Natural killer cell treated with Interleukin-12 subunit alpha and Interleukin-12 subunit beta and Interleukin-15 and Interleukin-18, amount 100 ng/mL, for 72 hours (primary cell): ENCODE measurements around the gene SORBS2. TPM values are rescaled to one million over a fixed set of nuclear protein-coding genes. Genes with fewer than 3 reads are reported as not detected.

Source experiments
- ATAC-seq, 2 donors: fragments of 150-1000 bp; cut with Tn5 transposase in 1 of 2; sonication (Bioruptor Pico), chemical (Tn5 transposase) in 1 of 2; 2 replicates each; pipeline ENCODE4 v1.10.0; 2021
- DNase-seq: peaks from one replicate; pipeline ENCODE4 v3.0.0; 2022; ENCODE audit warnings: low spot score
- H3K27ac Mint-ChIP-seq, 2 donors: 1 replicate in 1 of 2; 2 replicates in 1 of 2; pipeline ENCODE4 v1.8.0; 2022; ENCODE audit warnings: mixed read lengths in 2 of 2, mild to moderate bottlenecking in 1 of 2, moderate library complexity in 1 of 2
- H3K27me3 Mint-ChIP-seq, 2 donors: 1 replicate in 1 of 2; 2 replicates in 1 of 2; pipeline ENCODE4 v1.8.0; 2022; ENCODE audit warnings: mixed read lengths in 2 of 2
- H3K36me3 Mint-ChIP-seq: one replicate; pipeline ENCODE4 v1.8.0; 2022; ENCODE audit warnings: mixed read lengths
- H3K4me1 Mint-ChIP-seq, 2 donors: 1 replicate in 1 of 2; 2 replicates in 1 of 2; pipeline ENCODE4 v1.8.0; 2022; ENCODE audit warnings: low read depth in 2 of 2, mixed read lengths in 2 of 2, mild to moderate bottlenecking in 1 of 2
- H3K4me3 Mint-ChIP-seq: one replicate; pipeline ENCODE4 v1.8.0; 2022; ENCODE audit warnings: mixed read lengths
- H3K9me3 Mint-ChIP-seq: 2 replicates; pipeline ENCODE4 v1.8.0; 2022; ENCODE audit warnings: mixed read lengths
- total RNA-seq, 2 donors: library from RNA; stranded (reverse); gene quantifications; one replicate each; pipeline ENCODE4 v1.2.3, GENCODE V29; 2022

Gene SORBS2
- total RNA-seq, 2 donors from 2014 or later, result not detected

DNA sequence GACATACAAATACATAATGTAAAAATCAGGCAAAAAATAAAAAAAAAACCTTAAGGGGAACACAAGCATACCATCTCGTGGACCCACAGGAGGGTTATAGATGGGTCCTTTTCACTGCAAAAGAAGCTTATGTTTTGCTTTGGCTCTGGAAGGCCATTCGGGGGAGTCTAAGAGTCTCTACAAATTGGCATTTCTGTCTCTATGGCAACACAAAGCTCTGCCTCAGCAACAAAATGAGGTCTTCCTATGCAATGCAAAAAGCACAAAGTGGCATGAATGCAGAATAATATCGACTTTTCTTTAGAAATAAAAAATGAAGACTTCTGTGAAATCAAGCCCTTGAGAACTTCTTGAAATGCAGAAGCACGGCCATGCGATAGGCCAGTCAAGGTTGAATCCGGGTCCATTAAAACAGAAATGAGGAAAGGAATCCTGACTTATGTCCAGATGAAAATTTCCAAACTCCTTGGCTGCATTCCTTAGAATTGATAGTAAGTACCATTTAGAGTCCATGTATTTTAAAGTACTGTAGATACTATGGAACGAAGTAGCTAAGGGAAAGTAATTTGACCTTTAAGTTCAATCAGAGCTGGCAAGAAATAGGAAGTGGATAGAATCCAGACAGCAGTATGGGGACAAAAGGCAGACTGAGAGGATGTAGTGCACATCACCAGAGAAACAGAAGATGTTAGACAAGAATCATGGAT, 213.0 kb downstream of the SORBS2 start:
- Mint-ChIP-seq H3K27ac (no peak overlapping the region), H3K27me3 (peaks cover 7 to 23% of the 10 kb centered on the region in 2 donors), H3K4me1 (no peaks in the 10 kb centered on the region), H3K36me3 (no peaks in the 10 kb centered on the region), H3K9me3 (no peaks in the 10 kb centered on the region), H3K4me3 (no peak overlapping the region)
- ATAC-seq, result no peak
- no peak for DNase-seq

DNA sequence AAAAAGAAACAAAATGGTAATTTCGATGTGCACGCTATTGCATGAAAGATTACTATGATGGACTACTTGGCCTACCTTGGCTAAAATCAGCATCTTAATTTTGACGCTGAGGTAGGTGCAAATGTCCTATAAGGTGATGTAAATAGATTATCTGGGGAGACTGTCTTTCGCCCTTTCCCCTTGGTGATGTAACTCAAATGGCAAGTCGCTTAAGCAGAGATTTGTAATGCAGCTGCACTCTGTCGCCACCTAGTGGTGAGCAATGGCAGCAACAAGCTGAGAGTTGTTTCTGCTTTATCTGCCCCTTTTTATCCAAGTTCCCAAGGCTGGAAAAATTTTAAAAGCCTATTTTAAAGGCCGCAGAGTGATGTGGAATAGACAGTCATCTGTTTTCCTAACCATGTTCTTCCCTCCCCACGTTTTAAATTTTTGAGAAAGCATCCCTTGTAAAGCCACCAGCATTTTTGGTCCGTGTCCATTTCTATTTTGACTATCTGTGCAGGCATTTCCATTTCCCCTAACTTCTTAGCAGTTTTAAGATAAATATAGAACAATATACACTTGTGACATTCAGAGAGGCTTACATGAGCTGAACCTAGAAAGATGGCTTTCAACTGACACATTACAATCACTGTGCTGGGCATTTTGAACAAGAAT, 214.3 kb downstream of the SORBS2 start:
- ATAC-seq (no peak), DNase-seq (peak; percentile 75)
- no peaks in the 10 kb centered on the region for H3K36me3 Mint-ChIP-seq
- no peak overlapping the region for H3K27ac Mint-ChIP-seq
- peaks cover 12 to 21% of the 10 kb centered on the region in 2 donors for H3K27me3 Mint-ChIP-seq
- no peak overlapping the region for H3K4me3 Mint-ChIP-seq
- H3K9me3 Mint-ChIP-seq, result no peaks in the 10 kb centered on the region
- H3K4me1 Mint-ChIP-seq, result no peaks in the 10 kb centered on the region

DNA sequence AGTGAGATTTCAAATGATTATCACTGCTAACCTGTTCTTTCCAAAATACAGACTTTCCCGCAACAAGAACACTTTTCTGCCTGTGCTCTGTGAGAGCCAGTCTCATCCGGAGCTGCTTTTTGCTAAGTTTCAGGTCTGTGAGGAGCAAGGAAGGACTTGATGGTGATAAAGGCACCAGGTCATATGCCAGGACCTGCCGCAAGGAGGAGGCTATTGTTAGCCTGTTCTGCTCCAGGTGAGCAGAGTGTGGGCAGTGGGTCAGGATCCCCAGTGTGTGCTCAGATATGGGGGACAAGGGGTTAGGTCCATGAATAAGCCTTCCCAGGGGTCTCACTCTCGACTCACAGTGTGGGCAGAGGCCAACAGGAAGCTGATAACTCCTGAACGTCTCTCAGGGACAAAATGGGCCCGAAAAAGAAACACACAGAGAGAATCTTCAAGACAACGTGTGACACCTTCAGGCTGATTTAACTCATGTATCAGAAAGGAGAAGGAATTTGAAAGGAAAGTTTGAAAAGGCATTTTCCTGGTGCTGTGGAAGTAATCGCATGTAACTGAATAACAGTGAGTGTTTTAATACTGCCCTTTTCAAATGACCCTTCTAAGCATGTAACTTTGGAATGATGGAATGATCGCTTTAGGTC, 219.0 kb downstream of the SORBS2 start:
- H3K4me1 Mint-ChIP-seq, result no peaks in the 10 kb centered on the region

DNA sequence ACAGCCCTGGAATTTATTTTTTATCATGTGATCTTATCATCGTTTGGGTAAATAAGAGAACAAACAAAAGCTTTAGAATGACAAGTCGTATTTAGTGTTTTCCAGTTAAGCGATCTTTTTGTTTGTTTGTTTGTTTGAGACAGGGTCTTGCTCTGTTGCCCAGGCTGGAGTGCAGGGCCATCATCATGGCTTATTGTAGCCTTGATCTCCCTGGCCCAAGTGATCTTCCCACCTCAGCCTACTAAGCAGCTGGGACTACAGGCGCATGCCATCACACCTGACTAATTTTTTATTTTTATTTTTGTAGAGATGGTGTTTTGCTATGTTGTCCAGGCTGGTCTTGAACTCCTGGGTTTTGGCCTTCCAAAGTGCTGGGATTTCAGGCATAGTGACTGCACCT, 219.6 kb downstream of the SORBS2 start:
- Mint-ChIP-seq H3K27ac (no peak overlapping the region), H3K4me3 (no peak overlapping the region), H3K27me3 (peaks cover 33% of the 10 kb centered on the region in 2 donors), H3K9me3 (no peaks in the 10 kb centered on the region), H3K36me3 (no peaks in the 10 kb centered on the region), H3K4me1 (peaks cover 4% of the 10 kb centered on the region in 2 donors)
- DNase-seq, result no peak
- ATAC-seq, result no peak

More for the DNA sequence above, 219.0 kb downstream of the SORBS2 start:
- Mint-ChIP-seq H3K27ac (no peak overlapping the region), H3K36me3 (no peaks in the 10 kb centered on the region), H3K9me3 (no peaks in the 10 kb centered on the region), H3K4me3 (no peak overlapping the region), H3K27me3 (peaks cover 28% of the 10 kb centered on the region in 2 donors)
- no peak for DNase-seq
- peak in 1 of 2 donors; percentile 55 for ATAC-seq

DNA sequence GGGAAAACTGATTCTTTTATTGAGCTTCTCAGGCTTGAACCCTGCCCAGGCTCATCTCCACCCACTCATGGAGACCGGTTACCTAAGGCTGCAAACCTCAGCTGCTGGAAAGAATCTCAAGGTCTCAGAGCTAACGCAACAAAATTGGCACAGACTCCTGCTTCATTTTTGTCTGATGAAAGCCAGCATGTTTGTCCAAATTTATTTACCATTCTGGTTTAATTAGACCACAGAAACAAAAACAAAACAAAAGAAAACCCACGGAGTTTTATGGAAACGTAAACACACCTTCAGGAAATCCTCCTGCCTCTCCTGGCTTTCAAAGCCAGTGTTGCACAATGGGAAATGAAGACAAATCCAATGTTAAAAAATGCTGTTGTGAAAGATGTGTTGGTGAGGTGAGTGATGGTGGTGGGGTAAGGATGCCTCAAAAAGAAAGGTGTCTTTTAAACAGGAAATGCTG, 220.3 kb downstream of the SORBS2 start:
- H3K4me1 Mint-ChIP-seq, result peaks cover 10% of the 10 kb centered on the region in 2 donors
- ATAC-seq (no peak), DNase-seq (no peak)
- no peak overlapping the region for H3K4me3 Mint-ChIP-seq
- H3K27me3 Mint-ChIP-seq, result peaks cover 39 to 40% of the 10 kb centered on the region in 2 donors
- H3K36me3 Mint-ChIP-seq, result peaks cover 4% of the 10 kb centered on the region
- no peaks in the 10 kb centered on the region for H3K9me3 Mint-ChIP-seq
- no peak overlapping the region for H3K27ac Mint-ChIP-seq

DNA sequence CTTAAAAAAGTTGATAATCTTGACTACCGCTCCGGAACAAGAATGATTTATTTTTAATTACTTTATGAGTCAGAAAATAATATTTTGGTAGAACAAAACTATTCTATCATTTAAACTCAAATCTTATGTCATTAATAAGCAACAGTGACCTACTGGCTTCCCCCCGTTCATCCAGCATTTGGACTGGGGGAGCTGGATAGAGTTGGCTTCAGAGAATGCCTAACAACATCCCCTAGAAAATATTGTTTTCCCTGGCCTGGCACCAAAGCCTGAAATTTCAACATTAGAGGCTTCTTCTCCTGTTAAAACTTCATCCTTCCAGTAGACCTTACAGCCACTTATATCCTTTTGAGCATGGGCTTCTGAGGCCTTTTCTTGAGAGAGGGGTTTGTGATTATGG, 221.0 kb downstream of the SORBS2 start:
- Mint-ChIP-seq H3K27ac (no peak overlapping the region), H3K4me1 (peaks cover 10% of the 10 kb centered on the region in 2 donors), H3K36me3 (peaks cover 4% of the 10 kb centered on the region), H3K27me3 (peaks cover 39 to 45% of the 10 kb centered on the region in 2 donors), H3K9me3 (no peaks in the 10 kb centered on the region), H3K4me3 (no peak overlapping the region)
- ATAC-seq, result no peak
- no peak for DNase-seq

DNA sequence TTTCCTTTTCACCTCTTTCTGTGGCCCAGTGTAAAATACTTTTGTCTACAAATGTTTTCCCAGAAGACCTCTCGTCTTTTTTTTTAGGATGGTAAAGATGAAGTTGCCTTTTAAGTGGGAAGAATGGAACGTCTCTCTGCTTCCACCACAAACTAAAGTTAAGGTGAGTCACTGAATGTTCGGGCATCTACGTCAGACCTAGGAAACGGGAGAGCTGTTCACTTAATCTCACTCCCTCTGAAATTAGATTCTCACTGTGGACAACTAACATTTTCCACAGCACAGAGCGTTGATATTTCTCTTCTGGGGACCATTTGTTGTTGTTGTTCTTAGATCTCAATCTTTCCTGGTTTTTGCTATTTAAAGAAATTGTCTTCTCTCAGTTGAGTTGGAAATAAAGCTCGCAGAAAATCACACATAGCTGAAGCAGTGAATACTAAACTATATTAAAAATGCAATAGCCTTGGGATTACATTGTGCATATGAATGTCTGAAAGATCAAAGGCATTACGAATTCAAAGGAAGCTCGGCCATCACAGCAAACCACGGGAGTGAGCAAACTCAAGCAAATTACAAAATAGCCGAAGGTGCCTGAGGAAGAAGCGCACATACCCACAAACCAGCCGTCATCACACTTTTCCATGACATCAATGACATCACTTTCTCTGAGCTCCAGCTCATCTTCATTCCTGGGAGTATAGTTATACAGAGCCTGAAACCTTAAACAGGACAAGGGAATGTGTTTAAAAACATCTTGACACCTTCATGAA, 222.7 kb downstream of the SORBS2 start:
- H3K27me3 Mint-ChIP-seq, result peaks cover 43 to 59% of the 10 kb centered on the region in 2 donors
- H3K9me3 Mint-ChIP-seq, result no peaks in the 10 kb centered on the region
- H3K4me3 Mint-ChIP-seq, result no peak overlapping the region
- H3K4me1 Mint-ChIP-seq, result peaks cover 10% of the 10 kb centered on the region in 2 donors
- DNase-seq (no peak), ATAC-seq (no peak)
- H3K36me3 Mint-ChIP-seq, result peaks cover 4% of the 10 kb centered on the region
- H3K27ac Mint-ChIP-seq, result no peak overlapping the region

DNA sequence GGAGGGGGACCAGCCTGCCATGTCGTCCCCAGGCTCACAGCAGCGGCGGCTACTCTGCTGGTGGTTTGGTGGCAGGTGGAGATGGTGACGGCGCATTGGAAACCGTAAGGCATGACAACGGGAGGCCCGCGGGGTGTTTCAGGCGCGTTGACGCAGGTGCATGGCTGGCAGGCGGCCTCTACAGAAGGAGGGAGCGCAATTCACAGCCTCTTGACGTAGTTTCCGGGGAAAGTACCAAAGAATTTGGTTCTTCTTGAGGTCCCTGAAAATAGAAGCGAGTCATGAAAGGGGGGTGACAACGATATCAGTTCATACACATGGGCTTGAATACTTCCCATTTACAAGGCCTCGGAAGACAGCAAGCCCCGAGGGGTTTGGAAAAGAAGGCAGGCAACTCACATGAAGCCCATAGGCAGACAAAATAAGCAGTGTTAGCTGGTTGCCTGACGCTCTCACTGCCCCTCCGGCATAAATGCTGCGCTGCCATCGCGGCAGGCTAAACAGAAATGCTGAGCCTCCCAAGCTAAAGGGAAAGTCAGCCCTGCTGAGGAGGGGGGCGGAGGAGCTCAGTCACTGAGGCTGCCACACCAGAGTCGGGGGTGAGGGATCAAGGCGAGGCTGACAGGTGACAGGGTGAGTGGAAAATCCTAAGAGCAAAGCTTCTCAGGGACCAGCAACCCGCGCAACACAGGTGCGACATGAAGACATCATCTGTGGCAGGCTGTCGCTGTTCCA, 224.4 kb downstream of the SORBS2 start:
- H3K27me3 Mint-ChIP-seq, result peaks cover 38 to 58% of the 10 kb centered on the region in 2 donors

DNA sequence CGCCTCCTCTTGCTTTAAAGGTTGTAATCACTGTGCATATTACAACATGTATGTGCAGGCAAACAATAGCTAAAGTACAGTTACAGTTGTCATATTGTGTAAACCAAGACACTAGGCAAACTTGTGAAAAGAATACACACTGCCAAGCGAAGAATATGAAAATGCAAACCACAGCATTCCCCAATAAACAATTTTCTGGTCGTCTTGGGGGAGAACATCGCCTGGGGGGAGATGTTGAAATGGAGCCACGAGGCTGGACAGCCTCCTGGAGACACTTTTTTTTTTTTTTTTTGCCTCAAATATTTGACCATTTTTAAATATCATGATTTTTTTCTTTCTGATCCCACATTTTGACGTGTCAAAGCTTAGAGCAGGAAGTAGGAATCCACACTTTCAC, 225.0 kb downstream of the SORBS2 start:
- H3K4me3 Mint-ChIP-seq, result peak overlapping the region; percentile 54
- H3K27ac Mint-ChIP-seq, result no peak overlapping the region
- DNase-seq (no peak), ATAC-seq (no peak)
- peaks cover 10% of the 10 kb centered on the region in 2 donors for H3K4me1 Mint-ChIP-seq
- H3K36me3 Mint-ChIP-seq, result peaks cover 4% of the 10 kb centered on the region
- no peaks in the 10 kb centered on the region for H3K9me3 Mint-ChIP-seq
- peaks cover 38 to 64% of the 10 kb centered on the region in 2 donors for H3K27me3 Mint-ChIP-seq

More for the DNA sequence above, 224.4 kb downstream of the SORBS2 start:
- peak; percentile 62 to 71 for ATAC-seq
- no peak for DNase-seq
- H3K9me3 Mint-ChIP-seq, result no peaks in the 10 kb centered on the region
- H3K4me3 Mint-ChIP-seq, result peak overlapping the region; percentile 54
- H3K4me1 Mint-ChIP-seq, result peaks cover 10% of the 10 kb centered on the region in 2 donors
- H3K27ac Mint-ChIP-seq, result no peak overlapping the region
- peaks cover 4% of the 10 kb centered on the region for H3K36me3 Mint-ChIP-seq

DNA sequence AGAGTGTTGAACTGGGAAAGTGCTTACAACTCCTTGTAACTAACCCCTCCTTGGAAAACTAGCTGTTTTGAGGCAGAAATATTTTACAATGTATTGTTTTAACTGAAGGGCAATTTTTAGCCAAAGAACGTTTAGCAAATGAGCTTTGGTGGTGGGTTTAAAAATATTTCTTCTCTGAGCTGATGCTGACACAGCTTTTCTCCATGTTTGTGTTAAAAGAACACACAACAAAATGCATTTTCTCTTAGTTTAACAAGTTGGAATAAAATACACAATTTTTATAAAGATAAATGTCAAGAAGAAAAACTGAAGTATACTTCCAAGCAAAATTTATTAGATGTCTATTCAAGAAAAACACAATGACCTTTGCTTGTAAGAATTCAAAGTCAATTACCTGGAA, 226.8 kb downstream of the SORBS2 start:
- DNase-seq (no peak), ATAC-seq (no peak)
- H3K9me3 Mint-ChIP-seq, result no peaks in the 10 kb centered on the region
- no peak overlapping the region for H3K4me3 Mint-ChIP-seq
- peaks cover 34 to 72% of the 10 kb centered on the region in 2 donors for H3K27me3 Mint-ChIP-seq
- H3K27ac Mint-ChIP-seq, result no peak overlapping the region
- peaks cover 4% of the 10 kb centered on the region for H3K36me3 Mint-ChIP-seq
- H3K4me1 Mint-ChIP-seq, result peaks cover 10% of the 10 kb centered on the region in 2 donors

DNA sequence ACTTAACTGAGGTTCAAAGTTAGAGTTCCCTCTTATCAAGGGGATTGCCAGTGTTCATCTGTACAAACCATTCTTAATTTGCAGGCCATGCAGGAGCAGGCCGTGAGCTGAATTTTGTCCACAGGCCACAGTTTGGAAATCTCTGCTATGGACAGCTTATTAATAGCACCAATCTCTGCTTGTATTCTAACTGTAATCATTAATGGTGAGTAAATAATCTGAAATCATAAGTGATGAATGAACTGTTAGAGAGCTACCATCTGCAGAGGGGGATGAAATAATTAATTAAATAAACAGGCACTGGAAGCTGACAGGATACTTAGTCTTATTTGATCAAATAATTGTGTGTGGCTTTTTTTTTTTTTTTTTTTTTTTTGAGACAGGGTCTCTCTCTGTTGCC, 228.2 kb downstream of the SORBS2 start:
- no peak overlapping the region for H3K27ac Mint-ChIP-seq
- H3K27me3 Mint-ChIP-seq, result peaks cover 24 to 64% of the 10 kb centered on the region in 2 donors
- DNase-seq (no peak), ATAC-seq (no peak)
- H3K36me3 Mint-ChIP-seq, result peaks cover 4% of the 10 kb centered on the region
- H3K4me1 Mint-ChIP-seq, result peaks cover 10% of the 10 kb centered on the region in 2 donors
- H3K4me3 Mint-ChIP-seq, result no peak overlapping the region
- no peaks in the 10 kb centered on the region for H3K9me3 Mint-ChIP-seq

DNA sequence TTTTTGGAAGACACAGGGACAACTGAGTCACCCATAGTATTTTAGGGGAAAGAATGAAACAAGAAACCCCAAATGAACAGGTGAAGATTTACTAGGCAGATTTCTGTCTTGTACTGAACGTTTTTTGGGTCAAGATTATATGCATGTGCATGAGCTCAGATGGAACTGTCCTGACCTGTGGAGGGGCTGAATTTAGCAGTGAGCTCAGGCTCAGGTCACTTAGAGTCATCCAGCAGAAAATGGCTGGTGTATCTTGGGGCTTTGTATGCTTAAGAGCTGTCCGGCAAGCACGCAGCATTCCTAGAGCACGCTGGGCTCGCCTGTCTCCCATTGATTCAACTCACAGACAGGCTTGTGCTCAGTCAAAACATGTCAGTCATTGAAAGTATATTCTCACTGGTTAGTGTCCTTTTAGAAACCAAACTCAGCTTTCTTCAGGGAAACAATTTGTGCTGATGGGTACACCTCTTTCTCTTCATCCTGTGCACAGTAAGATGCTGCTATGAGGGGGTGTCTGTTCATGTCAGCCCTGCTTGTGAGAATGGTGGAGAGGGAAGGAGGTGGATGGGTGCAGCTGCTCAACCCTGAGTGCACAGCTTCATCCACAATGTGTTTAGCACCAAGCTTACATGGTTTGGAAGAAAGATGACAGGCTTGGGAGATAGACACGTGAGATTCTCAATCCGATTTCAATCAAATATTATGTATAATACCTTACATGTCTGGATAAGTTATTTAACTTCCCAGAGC, 229.2 kb downstream of the SORBS2 start:
- peaks cover 10% of the 10 kb centered on the region in 2 donors for H3K4me1 Mint-ChIP-seq
- ATAC-seq (no peak), DNase-seq (no peak)
- H3K9me3 Mint-ChIP-seq, result no peaks in the 10 kb centered on the region
- peaks cover 22 to 60% of the 10 kb centered on the region in 2 donors for H3K27me3 Mint-ChIP-seq
- peaks cover 4% of the 10 kb centered on the region for H3K36me3 Mint-ChIP-seq
- H3K4me3 Mint-ChIP-seq, result no peak overlapping the region
- H3K27ac Mint-ChIP-seq, result no peak overlapping the region
